EH (cell line): Measurements from ENCODE around the gene P4HB.

Source experiments
- DNase-seq: peaks from one replicate; pipeline ENCODE4 v3.0.0-alpha.2; 2015; ENCODE audit warnings: low read depth

The P4HB gene

DNA sequence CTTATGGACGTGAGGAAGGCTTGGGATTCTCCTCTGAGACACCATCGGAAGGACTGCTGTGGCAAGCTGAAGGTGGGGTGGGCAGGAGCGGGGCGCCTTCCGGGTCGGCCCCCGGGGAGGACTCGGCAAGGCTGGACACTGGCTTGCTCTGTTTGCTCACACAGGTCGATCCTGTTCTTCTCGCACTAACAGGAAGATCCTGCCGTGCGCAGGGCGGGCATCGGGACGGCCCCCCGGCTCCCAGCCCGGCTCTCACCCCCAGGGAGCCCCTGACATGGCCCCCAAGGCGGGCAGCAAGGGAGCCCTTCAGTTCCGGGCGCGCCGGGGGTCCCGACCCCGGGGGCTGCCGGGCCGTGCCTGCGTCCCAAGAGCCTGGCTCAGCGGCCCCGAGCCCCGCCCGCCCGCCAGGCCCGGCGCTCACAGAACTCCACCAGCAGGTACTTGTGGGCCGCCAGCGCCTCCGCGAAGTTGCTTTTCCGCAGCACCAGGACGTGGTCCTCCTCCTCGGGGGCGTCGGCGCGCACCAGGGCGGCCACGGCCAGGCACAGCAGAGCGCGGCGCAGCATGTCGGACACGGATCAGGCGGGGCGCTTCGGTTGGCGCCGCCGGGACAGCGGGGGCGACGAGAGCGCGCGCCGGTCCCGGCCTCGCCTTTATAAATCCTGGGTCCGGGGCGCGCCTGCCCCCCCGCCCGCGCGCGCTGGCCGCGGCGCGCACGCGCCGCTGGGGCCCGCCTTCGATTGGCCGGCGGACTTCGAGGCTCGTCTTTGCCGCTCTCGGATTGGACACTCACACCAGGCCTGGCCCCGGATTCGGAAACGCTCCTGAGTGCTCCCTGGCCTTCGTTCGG, at the start of gene P4HB:
P4HB (minus strand) TSS at position 630 of the 850 bp plus-strand sequence; CDS start at position 566, 64 bp downstream.
- no peak for DNase-seq

DNA sequence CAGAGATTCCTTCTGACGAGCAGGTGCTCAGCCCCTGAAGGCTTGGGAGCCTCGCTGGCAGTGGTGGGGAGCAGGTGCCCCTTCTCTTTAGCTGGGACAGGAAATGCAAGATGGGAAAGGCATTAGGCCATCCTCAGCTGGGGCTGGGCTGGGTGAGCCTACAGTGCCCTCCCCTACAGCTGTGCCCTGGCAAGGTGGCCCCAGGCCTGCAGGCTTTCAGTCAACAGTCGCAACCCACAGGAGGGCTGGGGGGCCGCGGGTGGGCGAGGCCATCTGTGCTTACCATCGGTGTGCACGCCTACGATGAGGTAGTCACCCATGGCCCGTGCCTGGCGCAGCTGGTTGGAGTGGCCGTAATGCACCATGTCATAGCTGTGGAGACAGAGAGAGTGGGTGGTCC, 48.9 kb upstream of the P4HB start:
- DNase-seq = no peak

DNA sequence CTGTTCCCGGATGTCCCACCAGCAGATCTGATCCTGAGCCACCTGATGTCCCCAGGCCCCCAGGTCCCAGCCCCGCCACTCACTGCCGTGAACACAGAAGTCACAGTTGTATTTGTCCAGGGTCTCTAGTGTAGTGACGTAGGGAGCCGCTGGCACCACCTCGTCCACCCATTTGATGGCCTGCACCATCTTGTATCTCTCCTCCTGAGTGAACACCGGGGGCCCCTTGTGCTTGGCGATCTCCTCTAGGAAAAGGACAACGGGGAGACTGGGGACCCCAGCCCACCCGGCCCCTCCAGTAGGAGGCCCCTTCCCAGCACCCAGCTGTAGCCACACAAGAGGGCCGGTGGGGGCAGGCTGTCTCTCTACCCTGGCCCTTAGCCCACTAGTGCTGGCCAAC, 48.5 kb upstream of the P4HB start:
- no peak for DNase-seq

DNA sequence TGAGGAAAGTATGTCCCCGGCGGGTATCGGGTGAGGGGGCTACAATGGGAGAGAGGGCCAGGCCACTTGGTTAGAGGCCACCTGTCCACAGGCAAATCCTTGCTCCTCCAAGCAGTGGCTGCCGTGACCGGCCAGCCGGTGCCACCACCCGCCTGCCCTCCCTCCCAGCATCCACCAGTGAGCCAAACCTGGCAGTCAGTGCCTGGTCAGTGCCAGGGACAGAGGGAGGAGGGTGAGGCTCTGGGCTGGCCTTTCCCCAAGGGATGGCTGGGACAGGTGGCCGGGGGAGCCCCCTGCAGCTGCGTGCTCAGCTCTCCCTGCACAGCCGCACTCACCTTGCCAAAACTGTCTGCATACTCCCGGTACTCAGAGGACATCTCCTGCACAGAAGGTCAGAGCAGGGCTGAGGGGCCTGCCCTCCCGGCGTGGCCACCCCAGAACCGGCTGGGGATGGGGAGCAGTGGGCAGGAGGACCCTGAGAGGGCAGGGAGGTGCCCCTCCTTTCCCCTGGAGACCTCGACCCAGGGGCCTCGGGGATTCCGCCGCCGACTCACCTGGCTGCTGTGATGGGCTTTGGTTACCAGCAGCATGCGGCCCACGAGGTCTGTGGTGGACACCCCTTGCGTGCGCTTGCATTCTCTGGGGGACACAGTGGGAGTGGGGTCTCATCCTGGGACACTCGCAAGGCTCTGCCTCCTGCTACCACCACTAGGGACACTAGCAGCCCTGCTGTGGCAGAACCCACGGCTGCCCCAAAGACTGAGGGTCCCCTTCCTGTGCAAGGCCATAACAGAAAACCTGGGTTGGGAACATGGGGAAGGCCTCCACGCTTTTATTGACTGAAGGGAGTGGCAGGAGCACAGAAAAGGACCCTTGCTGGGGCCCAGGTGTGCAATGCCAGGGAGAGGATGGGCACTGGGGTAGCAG, 47.1 kb upstream of the P4HB start:
- no peak for DNase-seq

DNA sequence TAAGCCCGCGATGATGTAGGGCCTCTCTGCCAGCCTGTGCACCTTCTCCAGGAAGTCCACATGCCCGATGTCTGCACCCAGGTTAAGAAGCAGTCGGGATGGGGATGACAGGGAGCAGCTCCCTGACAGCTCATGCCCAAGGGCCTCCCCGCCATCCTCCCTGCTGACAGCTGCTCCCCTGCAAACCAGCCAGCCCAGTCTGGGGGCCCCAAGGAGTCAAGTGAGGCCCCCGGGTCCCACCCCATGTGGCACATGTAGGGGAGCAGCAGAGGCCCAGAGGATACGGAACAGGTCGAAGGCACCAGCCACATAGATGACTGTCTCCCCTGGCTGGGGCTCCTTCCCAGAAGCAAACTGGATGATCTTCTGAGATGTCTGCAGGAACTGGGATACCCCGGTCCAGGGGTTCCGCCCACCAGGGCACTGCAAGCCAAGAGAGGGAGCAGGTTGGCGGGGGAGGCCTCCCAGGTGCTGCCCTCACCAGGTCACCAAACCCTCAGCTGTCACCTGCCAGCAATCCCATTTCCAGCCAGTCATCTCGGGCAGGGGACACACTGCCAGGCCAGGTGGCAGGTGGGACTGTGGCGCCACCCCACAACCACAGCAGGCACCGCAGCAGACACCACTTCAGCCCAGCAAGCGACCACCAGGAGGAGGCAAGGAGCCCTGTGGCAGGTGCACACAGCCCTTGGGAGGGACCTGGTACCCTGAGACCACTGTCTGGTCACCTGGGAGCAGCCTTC, 46.3 kb upstream of the P4HB start:
- DNase-seq = no peak

DNA sequence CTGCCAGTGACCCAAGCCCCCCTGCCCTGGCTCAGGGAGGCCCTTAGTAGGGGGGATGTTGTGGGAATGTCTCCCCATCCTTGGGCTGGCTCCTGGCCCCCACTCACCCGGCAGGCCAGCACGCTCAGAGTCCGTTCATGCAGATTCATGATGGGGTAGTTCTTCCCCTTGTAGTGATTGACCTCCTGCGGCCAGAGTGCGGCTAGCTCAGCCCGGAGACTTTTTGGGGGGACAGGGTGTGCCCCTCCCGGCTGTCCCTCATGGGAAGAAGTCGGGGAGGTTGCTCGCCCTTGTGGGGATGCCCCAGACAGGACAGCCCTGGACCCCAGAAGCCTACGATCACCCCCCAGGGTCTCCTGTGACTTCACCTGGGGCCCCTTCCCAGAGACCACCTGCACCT, 45.7 kb upstream of the P4HB start:
- DNase-seq = no peak

DNA sequence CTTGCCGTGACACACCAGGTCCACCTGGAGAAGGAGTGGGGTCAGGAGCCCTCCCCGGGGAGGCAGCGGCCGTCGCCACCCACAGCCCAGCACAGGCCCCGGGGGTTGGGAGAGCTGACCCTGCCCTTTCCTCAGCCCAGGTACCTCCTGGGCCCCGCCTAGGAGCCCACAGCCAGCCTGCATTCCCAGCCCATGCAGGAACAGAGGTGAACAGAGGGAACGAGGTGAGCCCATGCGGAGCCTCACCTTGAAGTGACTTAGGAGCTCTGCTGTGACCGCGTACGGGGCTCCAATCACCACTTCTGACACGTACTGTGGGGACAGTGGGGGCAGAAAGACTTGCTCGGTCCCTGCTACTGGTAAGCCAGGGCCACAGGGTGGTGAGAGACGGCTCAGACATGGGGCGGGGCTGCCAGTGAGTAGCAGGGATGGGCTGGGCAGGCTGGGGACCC, 45.1 kb upstream of the P4HB start:
- no peak for DNase-seq

DNA sequence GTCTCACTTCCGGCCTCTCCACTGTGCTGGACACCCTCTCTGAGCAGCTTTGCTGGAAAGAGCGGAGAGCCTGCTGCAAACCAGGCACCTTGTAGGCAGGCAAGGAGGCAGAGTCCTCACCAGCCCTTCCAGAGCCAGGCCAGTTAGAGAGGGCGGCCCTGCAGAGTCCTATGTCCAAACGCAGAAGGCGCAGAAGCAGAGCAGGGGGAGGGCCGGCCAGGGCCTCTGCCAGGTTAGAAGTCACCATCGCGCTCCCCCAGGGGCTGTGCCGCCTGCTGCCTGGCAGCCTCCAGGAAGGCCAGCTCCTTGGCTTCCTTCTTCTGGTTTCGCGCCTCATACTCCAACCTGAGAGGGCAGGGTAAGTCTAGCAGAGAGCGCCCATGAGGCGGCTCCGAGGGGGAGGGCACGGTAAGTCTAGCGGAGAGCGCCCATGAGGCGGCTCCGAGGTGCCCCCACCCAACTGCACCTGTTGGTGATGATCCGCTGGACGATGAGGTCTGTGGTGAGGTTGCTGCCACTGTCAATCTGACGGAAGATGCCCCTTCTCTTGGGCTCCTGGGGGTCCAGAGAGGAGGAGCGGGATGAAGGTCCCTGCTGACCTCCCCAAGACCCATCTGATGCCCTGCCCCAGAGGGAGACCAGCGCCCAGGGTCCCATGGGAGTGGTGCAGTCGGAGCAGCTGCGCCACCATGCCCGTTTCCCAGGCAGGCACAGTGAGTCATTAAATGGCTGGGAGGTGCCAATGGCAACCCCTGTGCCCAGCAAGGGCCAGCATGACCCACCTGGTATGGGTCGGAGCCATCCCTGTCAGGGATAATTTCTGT, 44.5 kb upstream of the P4HB start:
- DNase-seq = no peak

DNA sequence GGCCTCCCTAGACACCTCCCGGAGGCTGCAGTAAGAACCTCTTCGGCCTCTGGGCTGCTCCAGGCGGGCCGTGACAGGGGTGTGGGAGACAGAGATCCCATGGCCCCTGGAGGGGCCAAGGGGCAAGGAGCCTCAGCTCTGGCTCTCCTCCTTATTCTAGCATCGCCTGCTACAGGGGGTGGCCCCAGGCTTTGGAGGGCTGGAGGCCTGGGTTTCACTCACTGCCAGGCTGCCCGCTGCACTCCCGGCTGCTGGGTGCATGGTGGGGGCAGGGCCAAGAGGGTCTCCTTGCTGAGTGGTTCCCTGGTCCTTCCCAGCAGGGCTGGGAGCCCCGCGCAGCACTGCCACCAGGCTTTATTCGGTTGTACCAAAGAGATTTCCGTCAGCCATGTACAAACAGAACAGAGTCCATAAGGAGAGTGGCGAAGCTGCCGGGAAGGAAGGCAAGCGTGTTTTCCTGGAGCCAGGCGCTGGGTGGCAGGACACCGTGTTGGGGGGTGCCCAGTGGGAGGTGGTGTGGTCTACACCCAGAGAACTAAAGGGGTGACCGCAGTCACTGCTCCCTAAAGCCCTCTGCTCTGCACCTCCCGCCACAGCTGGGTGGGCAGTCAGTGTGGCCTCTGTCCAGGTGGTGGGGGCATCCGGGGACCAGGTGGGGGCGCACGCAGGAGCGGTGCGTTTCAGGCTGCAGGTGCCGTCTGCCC, 43.7 kb upstream of the P4HB start:
- DNase-seq = no peak

DNA sequence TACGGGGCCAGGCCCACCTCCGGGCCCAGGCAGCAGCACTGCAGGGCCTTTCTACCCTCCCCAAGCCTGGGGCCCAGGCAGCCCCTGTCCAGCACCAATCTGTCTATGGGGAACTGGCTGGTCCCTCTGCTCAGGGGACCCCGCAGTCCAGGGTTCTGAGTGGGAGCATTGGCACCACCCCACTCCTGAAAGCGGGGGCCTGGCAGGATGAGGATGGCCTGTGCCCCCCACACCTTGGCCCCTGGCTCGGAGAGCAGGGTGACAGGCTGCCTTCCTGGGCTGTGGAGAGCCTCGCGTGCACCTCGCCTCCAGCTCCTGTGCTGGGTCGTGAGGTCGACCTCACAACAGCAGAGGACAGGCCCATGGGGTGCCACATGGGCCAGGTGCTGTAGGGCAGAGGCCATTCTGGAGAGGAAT, 43.1 kb upstream of the P4HB start:
- no peak for DNase-seq

DNA sequence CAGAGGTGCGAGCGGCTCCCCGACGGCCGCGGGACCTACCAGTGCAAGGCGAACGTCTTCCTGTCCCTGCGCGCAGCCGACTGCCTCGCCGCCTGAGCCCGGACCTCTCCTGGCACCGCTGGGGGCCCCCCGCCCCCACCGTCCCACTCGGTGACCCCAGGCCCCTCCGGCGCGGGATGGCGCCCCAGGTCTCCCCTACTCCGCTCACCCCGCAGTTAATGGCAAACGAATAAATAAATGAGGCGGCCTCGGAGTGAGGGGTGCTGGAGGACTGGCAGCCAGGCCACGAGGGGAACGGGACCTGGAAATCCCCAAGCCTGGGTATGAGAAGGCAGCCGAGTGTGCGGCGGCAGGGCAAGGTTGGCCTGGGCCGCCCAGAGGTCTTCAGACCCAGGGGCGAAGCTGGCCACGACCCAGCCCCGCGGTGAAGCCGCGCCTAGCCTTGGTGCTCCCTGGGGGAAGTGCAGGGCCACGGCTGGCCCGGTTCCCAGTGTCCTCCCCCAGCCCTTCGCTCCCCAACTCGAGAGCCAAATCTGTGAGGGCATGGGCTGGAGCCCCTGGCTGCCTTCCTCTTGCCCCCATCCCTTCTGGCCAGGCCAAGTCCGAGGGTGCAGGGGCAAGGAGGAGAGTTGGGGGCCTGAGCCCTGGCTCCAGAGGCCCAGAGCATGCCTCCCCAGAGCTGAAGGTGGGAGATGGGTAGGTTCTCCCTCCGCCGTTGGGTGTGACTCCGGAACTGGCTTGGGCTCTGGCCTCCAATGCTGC, 42.5 kb upstream of the P4HB start:
- no peak for DNase-seq

DNA sequence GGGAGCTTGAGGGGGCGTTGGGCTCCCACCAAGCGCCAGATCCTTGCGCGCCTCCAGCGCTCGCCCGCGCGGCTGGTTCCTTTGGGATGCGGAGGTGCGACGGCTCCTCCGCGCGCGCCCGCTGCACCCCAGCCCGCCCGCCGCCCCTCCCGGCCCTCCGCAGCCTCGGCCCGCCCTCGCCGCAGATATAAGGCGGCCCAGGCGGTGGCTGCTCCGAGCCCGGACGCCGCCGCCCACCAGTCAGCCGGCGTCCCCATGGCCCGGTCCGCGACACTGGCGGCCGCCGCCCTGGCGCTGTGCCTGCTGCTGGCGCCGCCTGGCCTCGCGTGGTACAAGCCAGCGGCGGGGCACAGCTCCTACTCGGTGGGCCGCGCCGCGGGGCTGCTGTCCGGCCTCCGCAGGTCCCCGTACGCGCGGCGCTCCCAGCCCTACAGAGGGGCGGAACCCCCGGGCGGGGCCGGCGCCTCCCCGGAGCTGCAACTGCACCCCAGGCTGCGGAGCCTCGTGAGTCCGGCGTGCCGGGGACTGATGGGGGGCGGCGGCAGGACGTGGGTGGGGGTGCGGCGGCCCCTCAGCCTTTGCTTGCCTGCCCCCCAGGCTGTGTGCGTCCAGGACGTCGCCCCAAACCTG, 41.8 kb upstream of the P4HB start, which contains the start of gene NPB:
NPB (plus strand) TSS at position 216 of the 630 bp plus-strand sequence; CDS start at position 256, 40 bp downstream.
- DNase-seq = peak; percentile 42

DNA sequence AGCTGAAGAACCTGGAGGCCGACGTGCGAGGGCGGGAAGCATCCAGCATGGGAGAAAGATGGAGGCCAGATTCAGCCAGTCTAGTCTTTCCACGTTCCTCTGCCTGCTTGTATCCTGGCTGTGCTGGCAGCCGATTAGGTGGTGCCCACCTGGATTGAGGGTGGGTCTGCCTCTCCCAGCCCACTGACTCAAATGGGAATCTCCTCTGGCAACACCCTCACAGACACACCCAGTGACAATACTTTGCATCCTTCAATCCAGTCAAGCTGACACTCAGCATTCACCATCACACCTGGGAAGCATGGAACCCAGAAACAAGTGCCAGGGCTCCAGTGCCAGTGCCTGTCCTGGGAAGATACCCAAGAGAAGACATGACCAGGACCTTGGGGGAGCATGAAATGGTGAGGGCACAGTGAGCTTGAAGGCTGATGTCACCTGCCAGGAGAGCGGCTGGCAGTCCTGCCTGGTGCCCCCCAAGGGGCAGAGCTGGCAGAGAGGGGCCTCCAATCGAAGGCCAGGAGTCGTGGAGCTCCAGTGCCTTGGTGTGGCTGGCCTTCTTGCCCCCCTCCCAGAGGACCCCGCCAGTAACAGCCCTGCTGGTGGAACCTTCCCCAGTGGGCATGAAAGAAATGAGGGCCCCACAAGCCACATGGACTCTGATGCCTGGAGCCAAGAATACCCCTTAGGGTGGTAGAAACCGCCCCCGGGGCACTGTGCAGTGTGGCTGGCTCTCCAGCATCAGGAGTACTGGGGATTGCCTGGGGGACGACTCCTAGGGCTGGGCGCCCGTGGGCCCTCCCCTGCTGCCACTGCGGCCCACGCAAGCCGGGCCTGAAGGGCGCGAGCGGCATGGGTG, 41.1 kb upstream of the P4HB start:
- DNase-seq = no peak

DNA sequence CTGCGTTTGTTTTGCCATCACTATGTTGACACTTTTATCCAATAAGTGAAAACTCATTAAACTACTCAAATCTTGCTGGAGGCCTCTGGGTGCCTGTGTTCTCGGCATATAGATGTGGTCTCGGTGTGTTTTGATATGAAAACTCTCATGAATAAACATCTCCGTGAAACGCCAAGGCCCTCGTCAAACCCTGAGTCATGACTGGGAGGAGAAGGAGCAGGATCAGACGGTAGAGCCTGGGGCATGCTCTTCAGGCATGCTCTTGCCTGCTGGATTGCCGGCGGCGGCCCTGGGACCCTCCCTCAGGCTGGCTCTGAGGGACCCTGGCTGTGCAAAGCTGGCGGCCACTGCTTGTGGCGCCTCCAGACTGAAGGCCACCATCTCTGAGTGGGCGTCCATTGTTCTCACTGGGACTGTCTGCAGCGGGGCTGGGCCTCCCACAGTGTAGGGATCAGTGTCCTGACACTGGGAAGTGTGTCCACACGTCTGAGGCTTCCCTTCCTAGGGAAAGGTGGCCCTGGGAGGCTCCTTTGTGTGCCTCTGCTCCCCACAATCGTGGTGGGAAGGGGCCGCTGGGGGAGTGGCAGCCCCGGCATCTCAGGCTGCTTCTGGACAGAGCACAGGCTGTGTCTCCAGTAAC, 40.0 kb upstream of the P4HB start:
- no peak for DNase-seq

DNA sequence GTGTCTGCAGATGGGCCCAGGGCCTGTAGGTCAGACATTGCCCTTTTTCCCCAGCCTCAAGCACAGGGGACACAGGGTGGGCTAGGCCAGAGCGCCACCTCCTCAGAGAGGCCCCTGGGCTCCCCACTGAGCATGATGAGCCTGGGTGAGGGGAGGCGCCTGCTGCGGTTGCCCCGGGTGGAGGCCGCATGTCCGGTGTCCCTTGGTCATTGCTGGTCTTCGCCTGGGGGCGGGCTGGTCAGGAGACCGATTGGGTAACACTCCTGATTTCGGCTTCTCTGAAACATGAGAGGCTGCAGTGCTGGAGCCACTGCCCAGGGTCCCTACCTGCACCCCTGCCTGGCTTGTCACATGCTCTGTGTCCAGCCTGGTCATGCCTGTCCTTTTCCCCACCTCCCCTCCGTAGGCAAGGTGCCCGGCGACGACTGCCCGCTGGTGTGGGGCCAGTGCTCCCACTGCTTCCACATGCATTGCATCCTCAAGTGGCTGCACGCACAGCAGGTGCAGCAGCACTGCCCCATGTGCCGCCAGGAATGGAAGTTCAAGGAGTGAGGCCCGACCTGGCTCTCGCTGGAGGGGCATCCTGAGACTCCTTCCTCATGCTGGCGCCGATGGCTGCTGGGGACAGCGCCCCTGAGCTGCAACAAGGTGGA, 39.3 kb upstream of the P4HB start:
- no peak for DNase-seq

DNA sequence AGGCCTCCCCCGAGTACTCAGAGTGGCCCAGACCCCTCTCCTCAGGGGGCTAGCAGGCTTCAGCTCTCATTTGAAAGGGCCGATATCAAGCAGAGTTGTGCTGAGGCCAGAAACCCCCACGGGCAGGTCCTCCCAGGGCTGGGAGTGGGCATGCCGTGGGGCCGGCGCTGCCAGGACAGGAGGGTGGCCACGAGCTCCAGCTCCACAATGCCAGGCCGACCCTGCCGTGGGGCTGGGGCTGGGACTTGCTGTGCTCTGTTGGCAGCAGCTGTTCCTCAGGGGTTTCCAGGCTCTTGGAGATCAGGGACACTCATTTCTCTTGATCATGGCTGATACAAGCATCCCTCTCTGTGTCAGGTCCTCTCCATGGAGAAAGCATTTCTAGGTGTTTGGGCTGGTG, 38.5 kb upstream of the P4HB start:
- DNase-seq = no peak
